Mammary epithelial cell (primary cell): ENCODE results near the gene IFIT5.

Experiments used
- CTCF ChIP-seq, 2 donors: IDR thresholded peaks in 1 of 2; conservative IDR thresholded peaks in 1 of 2; 2 replicates each; pipeline ENCODE4 v1.5.1; 2011 to 2012; ENCODE audit warnings: inconsistent platforms in 2 of 2, low read length in 2 of 2, mild to moderate bottlenecking in 2 of 2, control low read depth in 1 of 2, low read depth in 1 of 2; ENCODE audit not compliant: insufficient read depth in 1 of 2; ENCODE audit errors: extremely low read depth in 1 of 2
- EZH2 ChIP-seq: IDR thresholded peaks from 2 replicates; pipeline ENCODE4 v1.6.1; 2012; ENCODE audit warnings: low read length, inconsistent platforms, borderline replicate concordance

- TF ChIP-seq CTCF (conservative IDR thresholded peaks at IDR 0.05 in 1 of 2, IDR thresholded peaks at IDR 0.05 in 1 of 2; ENCODE audit: extremely low read depth in 1 of 2, insufficient read depth in 1 of 2, low read depth in 1 of 2, low read length in 2 of 2) (no peak), EZH2 (no peak)
Measured at GRCh38 chr10:89367529-89367928, 46.8 kb upstream of the IFIT5 start.
